ENCODE measurements around the gene FBXW12.

- TF ChIP-seq, protein P1, sequence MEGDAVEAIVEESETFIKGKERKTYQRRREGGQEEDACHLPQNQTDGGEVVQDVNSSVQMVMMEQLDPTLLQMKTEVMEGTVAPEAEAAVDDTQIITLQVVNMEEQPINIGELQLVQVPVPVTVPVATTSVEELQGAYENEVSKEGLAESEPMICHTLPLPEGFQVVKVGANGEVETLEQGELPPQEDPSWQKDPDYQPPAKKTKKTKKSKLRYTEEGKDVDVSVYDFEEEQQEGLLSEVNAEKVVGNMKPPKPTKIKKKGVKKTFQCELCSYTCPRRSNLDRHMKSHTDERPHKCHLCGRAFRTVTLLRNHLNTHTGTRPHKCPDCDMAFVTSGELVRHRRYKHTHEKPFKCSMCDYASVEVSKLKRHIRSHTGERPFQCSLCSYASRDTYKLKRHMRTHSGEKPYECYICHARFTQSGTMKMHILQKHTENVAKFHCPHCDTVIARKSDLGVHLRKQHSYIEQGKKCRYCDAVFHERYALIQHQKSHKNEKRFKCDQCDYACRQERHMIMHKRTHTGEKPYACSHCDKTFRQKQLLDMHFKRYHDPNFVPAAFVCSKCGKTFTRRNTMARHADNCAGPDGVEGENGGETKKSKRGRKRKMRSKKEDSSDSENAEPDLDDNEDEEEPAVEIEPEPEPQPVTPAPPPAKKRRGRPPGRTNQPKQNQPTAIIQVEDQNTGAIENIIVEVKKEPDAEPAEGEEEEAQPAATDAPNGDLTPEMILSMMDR (IDR thresholded peaks at IDR 0.05; ENCODE audit: low read depth, low read length) = no peak
- TF ChIP-seq EZH2phosphoT487 (IDR thresholded peaks at IDR 0.05; ENCODE audit: low read depth) = no peak
Observed at GRCh38 chr3:48403533-48404439, 31.8 kb downstream of the FBXW12 start.

All from OCI-LY3 (cell line).